Calu3 (cell line): ENCODE results near the gene SETD2. TPM values are rescaled to one million over a fixed set of nuclear protein-coding genes. Genes with fewer than 3 reads are reported as not detected.

ENCODE experiments used
- BruUV-seq: library from RNA; stranded (reverse); fragments of 400-500 nt; replicated peaks from 2 replicates; lab custom pipeline; 2021; lab: Mats Ljungman, UMichigan
- CTCF ChIA-PET: fragments of 300-600 bp; sonication (Branson Sonifier 250); formaldehyde crosslinking; loops from one replicate; lab custom pipeline; 2022; ENCODE audit warnings: antibody characterized with exemption; lab: Charles Lee
- DNase-seq: peaks from one replicate; pipeline ENCODE4 v3.0.0; 2022
- H3K27ac Mint-ChIP-seq: one replicate; pipeline ENCODE4 v1.8.0; 2022; ENCODE audit warnings: mixed read lengths; ENCODE audit not compliant: unreplicated experiment
- H3K27me3 Mint-ChIP-seq: one replicate; pipeline ENCODE4 v1.8.0; 2022; ENCODE audit warnings: mixed read lengths; ENCODE audit not compliant: unreplicated experiment
- H3K36me3 Mint-ChIP-seq: one replicate; pipeline ENCODE4 v1.8.0; 2022; ENCODE audit warnings: mild to moderate bottlenecking, moderate library complexity, mixed read lengths; ENCODE audit not compliant: insufficient read depth, unreplicated experiment
- H3K4me1 Mint-ChIP-seq: one replicate; pipeline ENCODE4 v1.8.0; 2022; ENCODE audit warnings: mild to moderate bottlenecking, low read depth, mixed read lengths; ENCODE audit not compliant: unreplicated experiment
- H3K4me3 Mint-ChIP-seq: one replicate; pipeline ENCODE4 v1.8.0; 2022; ENCODE audit warnings: mild to moderate bottlenecking, low read depth, moderate library complexity, mixed read lengths; ENCODE audit not compliant: unreplicated experiment
- H3K9me3 Mint-ChIP-seq: one replicate; pipeline ENCODE4 v1.8.0; 2022; ENCODE audit warnings: low read depth, mixed read lengths; ENCODE audit not compliant: unreplicated experiment
- CTCF ChIP-seq: fragments of 200-600 bp; IDR thresholded peaks from one replicate; pipeline ENCODE4 v1.8.0; 2022; ENCODE audit warnings: antibody characterized with exemption; ENCODE audit not compliant: unreplicated experiment
- intact Hi-C: fragments of 100-400 bp; cut with micrococcal nuclease; formaldehyde crosslinking; loops from one replicate; pipeline ENCODE4 v1.10.0; 2022; ENCODE audit not compliant: unreplicated experiment
- total RNA-seq: library from RNA; stranded (reverse); gene quantifications from 2 replicates; pipeline ENCODE4 v1.2.3, GENCODE V29; 2022

SETD2 gene
- total RNA-seq, 1 experiment from 2014 or later, result 39.2 TPM

GRCh38 chr3:47011371-47011770, 152.5 kb downstream of the SETD2 start:
- no TSS peak for BruUV-seq
- Mint-ChIP-seq H3K9me3 (no peaks in the 10 kb centered on the region), H3K27ac (no peak overlapping the region), H3K4me3 (no peak overlapping the region), H3K4me1 (no peaks in the 10 kb centered on the region), H3K36me3 (peaks cover 46% of the 10 kb centered on the region), H3K27me3 (no peaks in the 10 kb centered on the region)
- intact Hi-C loops, result no loop called here
- no peak for DNase-seq
- TF ChIP-seq CTCF, result no peak
- CTCF ChIA-PET, result no interaction called here

- CTCF ChIA-PET, result no interaction called here
- Mint-ChIP-seq H3K36me3 (peaks cover 51% of the 10 kb centered on the region), H3K4me1 (no peaks in the 10 kb centered on the region), H3K9me3 (no peaks in the 10 kb centered on the region), H3K27ac (no peak overlapping the region), H3K4me3 (no peak overlapping the region), H3K27me3 (no peaks in the 10 kb centered on the region)
- intact Hi-C loops, result no loop called here
- no peak for DNase-seq
- no peak for TF ChIP-seq CTCF
- no TSS peak for BruUV-seq
Measured at GRCh38 chr3:47010910-47011309, 153.0 kb downstream of the SETD2 start.

- DNase-seq, result no peak
- CTCF ChIA-PET, result no interaction called here
- Mint-ChIP-seq H3K4me3 (no peak overlapping the region), H3K4me1 (no peaks in the 10 kb centered on the region), H3K27ac (no peak overlapping the region), H3K27me3 (no peaks in the 10 kb centered on the region), H3K36me3 (peaks cover 54% of the 10 kb centered on the region), H3K9me3 (no peaks in the 10 kb centered on the region)
- no TSS peak for BruUV-seq
- intact Hi-C loops, result no loop called here
- no peak for TF ChIP-seq CTCF
Measured at GRCh38 chr3:47010111-47010712, 153.7 kb downstream of the SETD2 start.

GRCh38 chr3:47009225-47010110, 154.4 kb downstream of the SETD2 start:
- no peak for DNase-seq
- Mint-ChIP-seq H3K4me1 (no peaks in the 10 kb centered on the region), H3K27me3 (no peaks in the 10 kb centered on the region), H3K36me3 (peaks cover 54% of the 10 kb centered on the region), H3K9me3 (no peaks in the 10 kb centered on the region), H3K4me3 (no peak overlapping the region), H3K27ac (no peak overlapping the region)
- intact Hi-C loops, result no loop called here
- CTCF ChIA-PET, result no interaction called here
- no TSS peak for BruUV-seq
- TF ChIP-seq CTCF, result no peak
